HG03460 (cell line): ENCODE measurements around the gene DIAPH2.
A peak's percentile ranks its signal among the peaks of the same experiment; 100 is the strongest.

Source experiments
- ATAC-seq: cut with Tn5 transposase; IDR thresholded peaks from one replicate; pipeline ENCODE4 v1.9.1; 2021; ENCODE audit not compliant: unreplicated experiment

Gene DIAPH2

DNA sequence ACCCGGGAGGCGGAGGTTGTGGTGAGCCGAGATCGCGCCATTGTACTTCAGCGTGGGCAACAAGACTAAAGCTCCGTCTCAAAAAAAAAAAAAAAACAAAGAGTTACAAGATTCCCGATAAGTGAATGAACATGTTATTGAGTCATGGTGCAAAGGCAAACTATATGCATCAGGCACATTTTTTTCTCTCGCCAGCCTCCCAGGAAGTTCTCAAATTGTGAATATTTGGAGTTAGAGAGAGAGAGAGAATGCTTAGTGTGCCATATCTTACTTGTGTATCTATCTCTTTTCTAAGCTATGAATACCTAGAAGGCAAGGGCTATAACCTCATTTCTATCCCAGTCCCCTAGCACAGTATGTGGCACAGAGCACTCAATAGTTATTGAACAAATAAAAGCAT is 599.9 kb downstream of the DIAPH2 start:
- ATAC-seq = no peak

DNA sequence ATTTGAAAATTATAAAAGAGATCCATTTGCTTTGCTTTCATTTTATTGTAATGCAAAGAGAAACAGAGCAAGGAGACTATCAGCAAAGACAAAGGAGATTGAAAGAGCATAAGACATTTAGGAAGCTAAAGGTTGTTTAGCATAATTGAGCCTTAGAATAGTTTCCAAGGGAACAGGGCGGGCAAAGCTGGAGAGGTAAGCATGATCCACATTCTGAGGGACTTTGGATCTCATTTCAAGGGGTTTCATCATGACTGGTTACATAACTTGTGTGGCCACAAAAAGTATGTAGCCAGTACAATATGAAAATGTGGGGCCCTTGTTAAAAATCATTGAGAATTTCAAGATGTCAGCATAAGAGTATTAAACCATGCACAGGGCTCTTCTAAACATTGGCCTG is 605.6 kb downstream of the DIAPH2 start:
- ATAC-seq = no peak

DNA sequence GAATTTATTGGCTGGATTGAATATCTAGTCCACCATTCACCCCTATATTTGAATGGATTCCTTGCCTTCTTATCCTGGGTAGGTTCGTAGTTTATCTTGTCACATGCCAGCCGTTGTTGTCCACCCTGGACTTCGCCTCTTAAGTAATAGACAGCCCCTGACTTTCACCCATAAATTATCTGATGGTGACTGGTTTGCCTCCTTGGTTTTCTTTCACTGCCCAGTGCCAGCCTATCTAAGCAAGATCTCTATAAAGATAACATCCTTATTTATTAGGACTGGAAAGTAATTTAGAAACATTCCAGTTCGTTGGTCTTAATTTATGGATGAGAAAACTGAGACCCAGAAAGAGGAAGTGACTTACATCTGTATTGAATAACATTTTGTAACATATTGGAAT is 609.4 kb downstream of the DIAPH2 start:
- no peak for ATAC-seq

DNA sequence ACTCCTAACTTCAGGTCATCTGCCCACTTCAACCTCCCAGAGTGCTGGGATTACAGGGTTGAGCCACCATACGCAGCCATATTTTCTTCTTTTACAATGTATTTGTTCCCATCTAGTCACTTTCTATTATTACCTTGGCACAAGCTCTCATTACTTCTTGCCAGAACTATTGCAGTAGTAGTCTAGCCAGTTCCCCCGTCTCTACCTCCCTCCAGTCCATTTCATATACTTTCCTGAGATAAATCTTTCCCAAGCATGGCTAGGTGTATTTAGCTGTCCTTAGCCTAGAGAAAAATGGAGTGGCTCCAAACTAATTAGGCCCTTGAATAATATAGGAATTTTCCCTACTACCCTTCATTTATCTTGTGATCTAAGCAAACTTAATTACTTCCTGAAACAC is 611.3 kb downstream of the DIAPH2 start:
- ATAC-seq = no peak

DNA sequence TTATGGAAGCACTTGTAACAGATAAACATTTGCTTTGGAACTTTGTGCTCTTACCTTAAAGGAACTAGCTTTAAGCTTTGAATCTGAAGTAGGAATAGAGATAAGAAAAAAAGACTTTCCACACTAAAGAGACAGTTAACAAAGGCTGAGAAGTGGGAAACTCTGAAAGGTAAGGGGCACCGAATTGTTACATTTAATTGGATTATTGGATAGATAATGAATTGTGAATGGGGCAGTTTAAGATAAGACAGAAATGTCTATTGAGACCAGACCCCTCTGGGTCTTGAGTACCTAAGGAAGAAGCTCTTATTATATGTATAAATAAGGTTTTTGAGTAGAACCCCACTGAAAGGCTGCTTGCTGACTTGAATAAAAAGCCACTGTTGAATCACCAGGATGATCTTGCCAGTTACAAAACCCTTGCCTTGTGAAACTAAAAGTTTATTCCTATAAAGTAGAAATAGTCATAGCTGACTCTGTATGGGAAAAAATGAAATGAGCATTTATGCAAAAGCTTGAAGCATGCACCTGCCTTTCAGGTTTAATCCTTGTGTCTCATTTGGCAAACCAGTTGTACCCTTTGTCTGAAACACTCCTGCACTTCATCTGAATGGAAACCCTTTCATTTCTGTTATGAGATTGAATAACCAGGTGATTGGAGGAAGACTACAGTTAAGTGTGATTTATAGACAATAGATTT is 622.3 kb downstream of the DIAPH2 start:
- ATAC-seq = no peak

DNA sequence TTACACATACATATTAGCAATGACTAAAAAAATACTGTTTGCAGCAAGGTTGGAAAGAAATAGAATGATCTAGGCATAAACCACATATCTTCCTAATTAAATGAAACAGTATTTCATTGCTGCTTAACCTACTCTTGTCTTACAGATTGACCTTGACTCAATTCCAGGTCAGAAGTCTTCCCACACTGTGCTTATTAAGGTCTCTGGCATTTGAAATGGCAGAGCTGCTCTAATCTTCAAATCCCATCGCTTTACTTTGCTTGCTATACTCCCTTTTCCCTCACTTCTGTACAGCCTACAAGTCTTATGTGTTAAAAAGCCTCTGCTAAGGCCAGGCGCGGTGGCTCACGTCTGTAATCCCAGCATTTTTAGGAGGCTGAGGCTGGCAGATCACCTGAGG is 623.5 kb downstream of the DIAPH2 start:
- ATAC-seq = no peak

DNA sequence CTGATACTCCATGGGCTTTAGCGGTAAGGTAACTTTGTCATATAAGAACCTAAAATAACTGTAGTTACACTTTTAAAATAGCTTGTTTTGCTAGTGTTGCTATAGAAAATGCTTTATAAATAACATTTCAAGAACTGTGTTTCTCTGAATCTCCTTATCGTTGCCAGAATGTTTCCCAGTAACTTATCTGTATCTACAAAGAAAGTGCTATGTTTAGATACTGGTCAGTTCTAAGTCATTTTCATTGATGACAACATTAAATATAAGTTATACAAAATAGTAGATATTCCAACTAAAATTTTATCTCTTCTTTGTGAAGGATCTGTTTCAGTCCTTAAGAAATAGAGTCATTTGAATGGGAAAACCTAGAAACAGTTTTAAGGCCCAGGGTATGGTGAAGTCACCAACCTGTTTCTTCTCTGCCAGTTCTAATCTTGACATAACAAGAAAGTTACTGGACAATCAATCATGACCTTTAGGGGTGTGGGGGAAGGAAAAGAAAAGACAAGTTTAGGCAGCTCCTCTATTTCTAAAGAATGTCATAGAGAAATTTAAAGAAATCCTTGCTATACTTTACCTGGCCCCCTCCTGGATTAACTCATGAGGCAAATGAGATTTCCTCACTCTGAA is 625.0 kb downstream of the DIAPH2 start:
- ATAC-seq = no peak

DNA sequence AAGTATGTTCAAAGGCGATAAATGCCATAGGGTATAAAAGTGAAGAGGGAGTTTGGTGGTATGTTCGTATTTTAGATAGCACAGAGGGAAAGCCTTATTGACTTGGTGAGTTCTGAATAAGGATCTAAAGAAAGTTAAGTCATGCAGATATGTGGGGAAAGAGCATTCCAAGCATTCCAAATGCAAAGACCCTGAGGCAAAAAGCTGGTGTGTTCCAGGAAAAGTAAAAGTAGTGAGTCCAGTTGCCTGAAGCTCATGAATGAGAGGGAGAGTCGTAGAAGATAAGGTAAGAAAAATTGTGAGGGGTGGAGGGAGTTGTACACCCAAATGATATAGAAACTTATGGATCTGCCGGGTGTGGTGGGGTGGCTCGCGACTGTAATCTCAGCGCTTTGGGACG is 625.7 kb downstream of the DIAPH2 start:
- no peak for ATAC-seq

DNA sequence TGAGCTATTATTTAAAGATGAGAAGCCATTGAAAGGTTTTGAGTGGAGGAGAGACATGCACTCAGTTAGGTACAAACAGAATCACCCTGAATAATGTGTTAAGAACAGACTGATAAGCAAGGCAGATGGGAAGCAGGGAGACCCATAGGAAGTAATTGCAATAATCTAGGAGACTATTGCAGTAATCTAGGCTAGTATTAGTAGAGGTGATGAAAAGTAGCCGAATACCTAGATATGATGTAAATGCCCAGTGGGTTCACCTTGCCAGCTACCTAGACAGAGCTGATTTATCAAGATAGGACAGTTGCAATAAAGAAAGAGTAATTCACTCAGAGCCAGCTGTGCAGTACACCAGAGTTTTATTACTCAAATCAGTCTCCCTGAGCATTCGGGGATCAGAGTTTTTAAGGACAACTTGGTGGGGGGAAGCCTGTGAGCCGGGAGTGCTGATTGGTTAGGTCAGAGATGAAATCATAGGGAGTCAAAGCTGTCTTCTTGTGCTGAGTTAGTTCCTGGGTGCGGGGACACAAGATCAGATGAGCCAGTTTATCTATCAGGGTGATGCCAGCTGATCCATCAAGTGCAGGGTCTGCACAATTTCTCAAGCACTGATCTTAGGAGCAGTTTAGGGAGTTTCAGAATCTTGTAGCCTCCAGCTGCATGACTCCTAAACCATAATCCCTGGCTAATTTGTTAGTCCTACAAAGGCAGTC is 626.6 kb downstream of the DIAPH2 start:
- ATAC-seq = no peak

DNA sequence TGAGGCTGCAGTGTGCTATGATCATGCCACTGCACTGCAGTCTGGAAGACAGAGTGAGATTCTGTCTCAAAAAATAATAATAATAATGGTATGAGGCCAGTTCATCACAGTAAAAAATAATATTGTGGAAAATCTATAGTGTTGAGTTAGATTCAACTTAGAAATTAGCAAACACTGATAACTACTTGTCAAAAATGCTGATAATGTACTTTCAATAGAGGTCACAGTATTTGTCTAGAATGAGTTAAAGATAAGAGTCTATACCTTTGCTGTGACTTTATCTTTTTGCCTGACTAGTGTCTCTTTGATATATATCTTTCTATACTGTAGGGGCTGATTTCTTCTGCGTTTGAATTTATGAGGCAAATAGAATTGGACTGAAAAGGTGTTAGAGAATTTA is 629.7 kb downstream of the DIAPH2 start:
- ATAC-seq = no peak

DNA sequence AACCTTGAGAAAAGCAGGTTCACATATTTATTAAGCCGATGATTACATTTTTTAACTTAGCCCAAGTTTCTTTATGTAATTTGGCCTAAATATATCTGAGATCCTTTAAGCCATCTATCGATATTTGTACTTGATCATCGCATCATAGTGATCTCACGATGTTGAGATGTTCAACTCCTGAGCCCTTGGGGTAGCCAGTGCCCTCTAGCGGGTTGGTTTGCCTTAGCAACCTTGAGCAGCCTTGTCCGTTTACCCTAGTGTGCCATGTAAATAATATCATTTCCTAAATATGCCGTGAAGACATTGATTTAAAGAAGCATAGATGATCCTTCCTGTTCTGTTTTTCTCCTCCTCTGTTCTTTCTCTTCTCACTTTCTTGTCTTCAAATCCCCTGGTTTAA is 631.3 kb downstream of the DIAPH2 start:
- no peak for ATAC-seq

DNA sequence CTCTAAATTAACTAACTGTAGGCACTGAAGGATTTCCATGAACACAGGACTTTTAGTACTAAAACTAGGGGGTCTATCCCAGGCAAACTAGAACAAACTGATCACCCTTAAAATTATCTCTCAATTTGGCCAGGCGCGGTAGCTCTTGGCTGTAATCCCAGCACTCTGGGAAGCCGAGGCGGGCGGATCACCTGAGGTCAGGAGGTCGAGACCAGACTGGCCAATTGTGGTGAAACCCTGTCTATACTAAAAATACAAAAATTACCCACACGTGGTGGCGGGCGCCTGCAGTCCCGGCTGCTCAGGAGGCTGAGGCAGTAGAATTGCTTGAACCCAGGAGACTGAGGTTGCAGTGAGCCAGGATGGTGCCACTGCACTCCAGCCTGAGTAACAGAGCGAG is 635.7 kb downstream of the DIAPH2 start:
- no peak for ATAC-seq

DNA sequence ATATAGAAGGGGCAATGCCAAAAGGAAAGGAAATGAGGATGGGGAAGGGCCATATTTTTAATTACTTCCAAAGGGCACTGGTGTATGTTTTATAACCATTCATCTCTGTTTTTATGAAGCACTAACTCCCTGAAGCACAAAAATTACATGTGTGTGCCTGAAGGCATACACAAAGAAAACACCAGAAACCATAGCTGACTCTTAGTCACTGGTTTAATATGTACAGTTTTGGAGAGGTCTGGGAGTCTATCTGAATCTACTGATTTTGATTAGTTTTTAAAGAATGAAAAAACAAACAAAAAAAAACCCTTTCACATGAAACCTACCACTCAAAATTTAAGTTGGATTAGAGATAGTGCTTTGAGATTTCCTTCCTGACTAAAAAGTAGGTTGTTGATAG is 637.8 kb downstream of the DIAPH2 start:
- no peak for ATAC-seq

DNA sequence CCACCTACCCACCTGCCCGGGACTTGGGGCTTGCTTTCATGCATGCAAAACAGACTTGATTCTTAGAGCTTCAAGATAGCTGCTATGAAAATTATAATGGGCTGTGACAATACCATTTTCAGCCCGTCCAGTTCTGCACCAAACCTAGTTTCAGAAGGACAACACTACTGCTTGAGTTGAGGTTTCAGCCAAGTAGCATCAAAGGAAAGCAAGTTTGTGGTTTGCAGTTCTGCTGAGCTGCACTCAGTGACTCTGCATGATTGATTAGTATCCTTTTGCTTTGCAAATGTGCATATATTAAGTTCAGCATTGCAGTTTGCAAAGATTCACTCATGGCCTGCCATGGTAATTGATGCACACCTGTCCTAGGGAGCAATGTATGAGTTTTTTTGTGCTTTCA is 641.8 kb downstream of the DIAPH2 start:
- ATAC-seq = peak; percentile 97

DNA sequence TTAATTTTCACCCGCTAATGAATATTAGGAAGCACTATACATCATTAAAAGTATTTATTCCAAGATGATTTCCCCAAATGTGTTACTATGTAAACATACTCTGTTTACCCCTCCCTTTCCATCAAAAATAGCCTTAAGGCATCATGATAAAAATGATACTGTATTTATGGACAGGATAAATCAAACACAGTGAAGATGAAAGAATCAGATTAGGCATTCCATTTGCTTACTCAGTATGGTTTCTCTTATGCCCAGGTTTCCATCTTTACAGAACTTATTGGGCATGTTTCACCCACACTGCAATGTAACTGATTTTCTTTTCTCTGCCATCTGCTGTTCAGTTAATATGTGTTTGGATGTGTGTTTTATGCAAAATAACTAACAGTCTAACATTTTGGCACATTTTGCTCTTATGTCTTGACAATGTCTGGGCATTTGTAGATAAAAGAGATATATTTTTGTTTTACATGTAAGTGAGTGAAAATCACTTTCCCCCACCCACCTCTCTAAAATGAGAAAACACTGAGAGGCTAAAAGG is 644.3 kb downstream of the DIAPH2 start:
- no peak for ATAC-seq

DNA sequence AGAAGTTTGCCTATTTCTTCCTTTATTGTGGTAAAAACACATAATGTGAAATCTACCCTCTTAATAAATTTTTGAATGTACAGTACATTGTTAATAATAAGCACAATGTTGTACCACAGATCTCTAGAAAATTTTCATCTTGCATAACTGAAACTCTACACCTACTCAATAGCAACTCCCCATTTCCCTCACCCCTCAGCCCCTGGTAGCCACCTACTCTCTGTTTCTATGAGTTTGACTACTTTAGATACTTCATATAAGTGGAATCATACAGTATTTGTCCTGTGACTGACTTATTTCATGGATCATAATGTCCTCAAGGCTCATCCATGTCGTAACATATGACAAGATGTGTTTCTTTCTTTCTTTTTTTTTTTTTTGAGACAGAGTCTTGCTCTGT is 645.5 kb downstream of the DIAPH2 start:
- ATAC-seq = no peak

DNA sequence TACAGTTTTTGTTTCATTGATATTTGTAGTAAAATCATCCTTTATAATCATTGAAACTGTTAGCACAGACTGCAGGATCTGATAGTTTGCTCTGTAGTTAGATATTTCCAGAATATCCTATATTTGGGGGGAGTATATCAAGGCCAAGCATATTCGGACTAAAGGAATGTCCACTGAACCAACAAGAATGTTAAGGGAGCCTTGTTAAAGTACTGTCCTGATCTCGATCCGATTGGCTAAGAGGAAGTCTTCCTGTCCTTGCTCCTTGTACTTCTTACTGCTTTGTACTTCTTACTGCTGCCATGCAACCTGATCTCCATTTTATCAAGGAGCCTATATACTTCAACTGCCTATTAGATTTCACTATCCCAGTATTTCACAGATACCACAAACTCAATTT is 648.3 kb downstream of the DIAPH2 start:
- no peak for ATAC-seq

DNA sequence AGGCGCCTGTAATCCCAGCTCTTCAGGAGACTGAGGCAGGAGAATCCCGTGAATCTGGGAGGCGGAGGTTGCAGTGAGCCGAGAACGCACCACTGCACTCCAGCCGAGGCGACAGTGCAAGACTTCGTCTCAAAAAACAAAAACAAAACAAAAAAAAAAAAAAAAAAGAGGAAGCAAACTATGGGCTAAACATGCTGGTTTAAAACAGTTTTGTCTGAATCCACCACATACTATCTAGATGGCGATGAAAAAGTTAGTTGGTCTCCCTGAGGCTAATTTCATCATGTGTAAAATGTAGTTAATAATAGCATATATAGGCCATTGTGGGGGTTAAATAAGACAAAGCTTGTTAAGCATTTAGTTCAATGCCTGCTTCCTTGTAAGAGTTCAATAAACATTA is 650.2 kb downstream of the DIAPH2 start:
- no peak for ATAC-seq

DNA sequence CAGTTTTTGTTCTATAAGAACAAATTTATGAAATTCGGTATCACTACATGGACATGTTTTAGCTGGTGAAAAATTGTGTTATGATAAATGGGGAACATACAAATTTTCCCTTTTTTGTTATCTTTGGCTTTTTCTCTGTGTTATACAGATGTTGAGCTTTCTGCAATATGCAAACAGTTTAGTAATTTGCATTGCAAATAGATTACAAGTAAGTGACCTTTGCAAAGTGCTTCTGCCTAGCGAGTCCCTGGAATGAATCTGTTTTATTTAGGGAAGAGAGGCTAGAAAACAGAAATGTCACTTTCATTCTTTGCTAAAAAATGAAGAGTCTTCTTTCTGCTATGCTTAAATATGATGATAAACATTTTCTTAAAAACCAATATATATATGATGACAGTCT is 660.1 kb downstream of the DIAPH2 start:
- no peak for ATAC-seq

DNA sequence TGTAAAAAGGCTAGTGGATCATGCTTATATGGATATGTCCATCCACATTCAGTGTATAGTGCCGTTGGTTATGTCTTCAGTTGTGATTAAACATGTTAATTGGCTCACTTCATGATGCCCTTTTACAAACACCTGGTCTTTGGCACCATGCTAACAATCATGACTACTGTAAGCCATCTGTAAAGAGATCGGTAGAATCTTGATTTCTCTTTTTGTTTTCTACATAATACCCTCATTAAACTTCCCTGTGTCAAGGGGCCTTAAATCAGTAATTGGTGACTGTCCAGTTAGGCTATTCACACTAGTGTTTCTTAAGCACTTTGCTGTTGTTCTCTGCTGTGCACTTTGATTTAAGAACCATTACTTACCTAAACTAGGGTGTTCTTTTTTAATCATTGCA is 674.3 kb downstream of the DIAPH2 start:
- ATAC-seq = no peak

DNA sequence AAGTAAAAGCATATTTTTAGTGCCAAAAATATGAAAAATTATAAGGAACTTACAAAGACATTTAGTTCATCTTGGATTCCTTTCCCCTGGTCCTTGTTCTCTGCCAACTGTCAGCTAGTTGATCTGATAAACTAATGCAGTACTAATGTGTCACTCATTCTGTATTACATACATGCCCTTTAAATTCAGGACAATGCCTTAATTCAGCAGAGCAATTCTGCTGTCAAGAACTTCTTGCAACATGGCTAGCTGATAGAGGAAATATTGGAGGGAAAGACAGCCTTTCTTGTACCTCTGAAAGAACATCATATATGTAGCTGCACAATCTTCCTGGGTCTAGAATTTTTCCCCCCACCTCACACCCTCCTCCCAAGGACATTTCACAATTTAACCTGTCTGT is 679.2 kb downstream of the DIAPH2 start:
- no peak for ATAC-seq

DNA sequence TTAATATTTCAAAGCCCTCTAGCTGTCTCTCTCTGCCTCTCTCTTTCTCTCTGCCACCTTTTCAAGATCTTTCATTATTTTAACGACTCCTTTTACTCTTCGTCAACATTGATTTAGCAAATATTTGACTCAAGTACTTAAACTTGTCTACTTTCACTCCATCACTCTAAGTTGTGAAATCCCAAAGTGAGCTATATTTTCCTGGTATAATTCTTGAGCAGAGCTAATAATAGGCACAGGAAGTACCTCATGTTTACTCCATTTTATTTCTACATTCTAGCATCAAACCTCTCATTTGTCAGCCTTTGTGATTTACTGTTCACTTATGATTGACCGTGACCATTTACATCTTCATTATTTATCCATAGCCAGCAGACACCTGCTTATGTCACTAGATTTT is 681.6 kb downstream of the DIAPH2 start:
- no peak for ATAC-seq
